Parathyroid adenoma (tissue), 2 donors: ENCODE measurements around the gene LMX1A.

ENCODE experiments used
- H2AFZ ChIP-seq: fragments of 300-600 bp; sonication (generic); one replicate; pipeline ENCODE4 v1.7.0; 2017; ENCODE audit warnings: antibody characterized with exemption, mild to moderate bottlenecking
- H3K27ac ChIP-seq: fragments of 300-600 bp; sonication (generic); one replicate; pipeline ENCODE4 v1.7.0; 2017
- H3K27me3 ChIP-seq: fragments of 300-600 bp; sonication (generic); one replicate; pipeline ENCODE4 v1.7.0; 2017; ENCODE audit warnings: low read length; ENCODE audit not compliant: control insufficient read depth, insufficient read depth
- H3K36me3 ChIP-seq: fragments of 300-600 bp; sonication (generic); one replicate; pipeline ENCODE4 v1.7.0; 2017; ENCODE audit warnings: low read length; ENCODE audit not compliant: control insufficient read depth, insufficient read depth
- H3K4me1 ChIP-seq: fragments of 300-600 bp; sonication (generic); one replicate; pipeline ENCODE4 v1.7.0; 2017; ENCODE audit warnings: control low read depth
- H3K4me2 ChIP-seq: fragments of 300-600 bp; sonication (generic); one replicate; pipeline ENCODE4 v1.7.0; 2017; ENCODE audit warnings: low read length
- H3K4me3 ChIP-seq: fragments of 300-600 bp; sonication (generic); one replicate; pipeline ENCODE4 v1.7.0; 2017; ENCODE audit warnings: low read depth, low read length
- H3K79me2 ChIP-seq: fragments of 300-600 bp; sonication (generic); one replicate; pipeline ENCODE4 v1.7.0; 2017; ENCODE audit warnings: control low read depth
- H3K9ac ChIP-seq: fragments of 300-600 bp; sonication (generic); one replicate; pipeline ENCODE4 v1.7.0; 2017; ENCODE audit warnings: mild to moderate bottlenecking
- H3K9me3 ChIP-seq: fragments of 300-600 bp; sonication (generic); one replicate; pipeline ENCODE4 v1.7.0; 2017; ENCODE audit warnings: low read length; ENCODE audit not compliant: control insufficient read depth
- CTCF ChIP-seq: fragments of 300-600 bp; sonication (generic); IDR thresholded peaks from one replicate; pipeline ENCODE4 v1.7.0; 2017; ENCODE audit warnings: antibody characterized with exemption, mild to moderate bottlenecking
- donor health status: primary hyperparathyroidism.

LMX1A gene

GRCh38 chr1:165169028-165169427 is 187.5 kb downstream of the LMX1A start:
- Histone ChIP-seq H3K9me3 (no peaks in the 10 kb centered on the region), H3K27ac (no peak overlapping the region), H3K36me3 (no peaks in the 10 kb centered on the region), H3K27me3 (no peaks in the 10 kb centered on the region), H3K9ac (no peak overlapping the region), H3K4me3 (no peak overlapping the region), H3K4me1 (no peaks in the 10 kb centered on the region), H3K79me2 (no peaks in the 10 kb centered on the region), H3K4me2 (no peak overlapping the region), H2AFZ (no peak overlapping the region)
- TF ChIP-seq CTCF, result no peak

GRCh38 chr1:165168467-165168866 is 188.0 kb downstream of the LMX1A start:
- no peak for TF ChIP-seq CTCF
- Histone ChIP-seq H2AFZ (no peak overlapping the region), H3K27me3 (no peaks in the 10 kb centered on the region), H3K4me1 (peaks cover 2% of the 10 kb centered on the region), H3K4me3 (no peak overlapping the region), H3K9ac (no peak overlapping the region), H3K36me3 (no peaks in the 10 kb centered on the region), H3K4me2 (no peak overlapping the region), H3K27ac (no peak overlapping the region), H3K79me2 (no peaks in the 10 kb centered on the region), H3K9me3 (no peaks in the 10 kb centered on the region)

- Histone ChIP-seq H3K9ac (no peak overlapping the region), H3K4me2 (no peak overlapping the region), H3K27me3 (no peaks in the 10 kb centered on the region), H3K4me1 (peaks cover 17% of the 10 kb centered on the region), H3K9me3 (no peaks in the 10 kb centered on the region), H3K27ac (peak overlapping the region; percentile 81), H3K4me3 (no peak overlapping the region), H3K36me3 (no peaks in the 10 kb centered on the region), H3K79me2 (no peaks in the 10 kb centered on the region), H2AFZ (peak overlapping the region; percentile 52)
- no peak for TF ChIP-seq CTCF
Observed at GRCh38 chr1:165162671-165163241, 193.8 kb downstream of the LMX1A start.

- Histone ChIP-seq H3K27me3 (no peaks in the 10 kb centered on the region), H2AFZ (no peak overlapping the region), H3K4me3 (no peak overlapping the region), H3K9ac (no peak overlapping the region), H3K4me1 (peaks cover 17% of the 10 kb centered on the region), H3K9me3 (no peaks in the 10 kb centered on the region), H3K79me2 (no peaks in the 10 kb centered on the region), H3K27ac (no peak overlapping the region), H3K4me2 (no peak overlapping the region), H3K36me3 (no peaks in the 10 kb centered on the region)
- TF ChIP-seq CTCF, result no peak
Observed at GRCh38 chr1:165161130-165161529, 195.4 kb downstream of the LMX1A start.

- Histone ChIP-seq H3K36me3 (no peaks in the 10 kb centered on the region), H3K4me2 (no peak overlapping the region), H2AFZ (no peak overlapping the region), H3K27ac (no peak overlapping the region), H3K79me2 (no peaks in the 10 kb centered on the region), H3K9me3 (no peaks in the 10 kb centered on the region), H3K9ac (no peak overlapping the region), H3K4me1 (peaks cover 2% of the 10 kb centered on the region), H3K27me3 (no peaks in the 10 kb centered on the region), H3K4me3 (no peak overlapping the region)
- no peak for TF ChIP-seq CTCF
Observed at GRCh38 chr1:165153182-165153581, 203.3 kb downstream of the LMX1A start.
